GM18861 (cell line): ENCODE data around the gene TMPRSS9.
A peak's percentile ranks its signal among the peaks of the same experiment; 100 is the strongest.
"Not testable (repeated sequence)": the region's sequence is repeated elsewhere in the genome, so short reads cannot be mapped to it uniquely, and the experiment has no call there.

Source experiments
- ATAC-seq: cut with Tn5 transposase; IDR thresholded peaks from one replicate; pipeline ENCODE4 v1.9.1; 2021; ENCODE audit not compliant: unreplicated experiment

TMPRSS9 gene

GRCh38 chr19:2416321-2417097 lies 56.4 kb downstream of the TMPRSS9 start:
- ATAC-seq: no peak

GRCh38 chr19:2417436-2417835 lies 57.4 kb downstream of the TMPRSS9 start:
- not testable (repeated sequence) for ATAC-seq

GRCh38 chr19:2417881-2418406 lies 57.9 kb downstream of the TMPRSS9 start:
- ATAC-seq: no peak

GRCh38 chr19:2419754-2420153 lies 59.7 kb downstream of the TMPRSS9 start:
- ATAC-seq: no peak

- ATAC-seq: no peak
These were observed 60.4 kb downstream of the TMPRSS9 start for GRCh38 chr19:2420490-2420889.

GRCh38 chr19:2421581-2422306 lies 61.7 kb downstream of the TMPRSS9 start:
- no peak for ATAC-seq

- ATAC-seq: no peak
These were observed 63.2 kb downstream of the TMPRSS9 start for GRCh38 chr19:2423071-2423914.

- ATAC-seq: no peak
These were observed 64.0 kb downstream of the TMPRSS9 start for GRCh38 chr19:2423915-2424685.

GRCh38 chr19:2424686-2425621 lies 64.9 kb downstream of the TMPRSS9 start:
- no peak for ATAC-seq

- no peak for ATAC-seq
These were observed 65.8 kb downstream of the TMPRSS9 start for GRCh38 chr19:2425622-2426581.

- no peak for ATAC-seq
These were observed 66.8 kb downstream of the TMPRSS9 start for GRCh38 chr19:2426611-2427428.

- ATAC-seq: peak; percentile 63
These were observed 67.6 kb downstream of the TMPRSS9 start, which contains the start of gene TIMM13 for GRCh38 chr19:2427429-2428320. TIMM13 (minus strand) TSS chr19:2427586; CDS start chr19:2427533, 53 bp downstream.

GRCh38 chr19:2428321-2428690 lies 68.2 kb downstream of the TMPRSS9 start:
- no peak for ATAC-seq

- no peak for ATAC-seq
These were observed 69.0 kb downstream of the TMPRSS9 start for GRCh38 chr19:2428756-2429711.

GRCh38 chr19:2429917-2430535 lies 70.0 kb downstream of the TMPRSS9 start:
- ATAC-seq: no peak
